HCT116 (cell line): ENCODE results near the gene HRNR. TPM values are rescaled to one million over a fixed set of nuclear protein-coding genes. Genes with fewer than 3 reads are reported as not detected.

Experiments used
- ATAC-seq: fragments of 200-7000 bp; cut with Tn5 transposase; 2 replicates; pipeline ENCODE4 v1.9.1; 2020; ENCODE audit warnings: mild to moderate bottlenecking, moderate library complexity
- BruUV-seq: library from RNA; stranded (reverse); fragments of 400-500 nt; replicated peaks from 2 replicates; lab custom pipeline; 2021; lab: Mats Ljungman, UMichigan
- CTCF ChIA-PET: fragments of 300-600 bp; sonication (Branson Sonifier 250); formaldehyde crosslinking; loops from one replicate; lab custom pipeline; 2021; ENCODE audit warnings: antibody characterized with exemption; lab: Charles Lee
- POLR2A ChIA-PET: fragments of 300-600, 350-600 bp; sonication (Branson Sonifier 250); formaldehyde crosslinking; loops from one replicate; lab custom pipeline; 2021; ENCODE audit warnings: antibody characterized with exemption; lab: Charles Lee
- RAD21 ChIA-PET, 2 experiments: fragments of 300-600 bp; sonication (Branson Sonifier 250); formaldehyde crosslinking; loops; one replicate each; lab custom pipeline; 2023; ENCODE audit warnings: low total read pairs in 2 of 2; ENCODE audit not compliant: uncharacterized antibody in 2 of 2, unreplicated experiment in 2 of 2, low non-redundant PET in 1 of 2; lab: Charles Lee
- DNase-seq: peaks from one replicate; pipeline ENCODE4 v3.0.0-alpha.2; 2010; ENCODE audit warnings: low read depth, low spot score
- H2AFZ ChIP-seq: fragments of 200-600 bp; shearing (Covaris generic), sonication (generic); 2 replicates; pipeline ENCODE4 v1.6.1; 2017; ENCODE audit warnings: low read depth, mixed run types, mixed read lengths, antibody characterized with exemption, low read length; ENCODE audit not compliant: poor library complexity, severe bottlenecking
- H3K27ac ChIP-seq: 2 replicates; pipeline ENCODE4 v1.5.1; 2012; ENCODE audit warnings: low read depth, low read length
- H3K27me3 ChIP-seq: fragments of 200-600 bp; sonication (generic); 2 replicates; pipeline ENCODE4 v1.6.1; 2016; ENCODE audit warnings: mixed run types, low read length, mixed read lengths; ENCODE audit not compliant: insufficient read depth
- H3K36me3 ChIP-seq, 2 experiments: fragments of 200-500 bp in 1 of 2; fragments of 200-600 bp in 1 of 2; sonication (Bioruptor generic) in 1 of 2; sonication (generic) in 1 of 2; 2 replicates each; pipeline versions ENCODE4 v1.5.1 to v1.6.1; 2014 to 2016; ENCODE audit warnings: low read length in 2 of 2, inconsistent platforms in 1 of 2, mixed read lengths in 1 of 2, mixed run types in 1 of 2; ENCODE audit not compliant: insufficient read depth in 2 of 2, control insufficient read depth in 1 of 2
- H3K4me1 ChIP-seq, 2 experiments: fragments of 200-600 bp in 1 of 2; sonication (generic) in 1 of 2; 2 replicates each; pipeline versions ENCODE4 v1.5.1 to v1.6.1; 2012 to 2017; ENCODE audit warnings: low read length in 2 of 2, inconsistent platforms in 1 of 2, mild to moderate bottlenecking in 1 of 2, mixed read lengths in 1 of 2, mixed run types in 1 of 2, moderate library complexity in 1 of 2; ENCODE audit not compliant: insufficient read depth in 2 of 2, control insufficient read depth in 1 of 2
- H3K4me2 ChIP-seq: fragments of 200-600 bp; sonication (generic); 2 replicates; pipeline ENCODE4 v1.6.1; 2017; ENCODE audit warnings: mixed run types, low read length, mixed read lengths
- H3K4me3 ChIP-seq, 2 experiments: fragments of 200-600 bp in 1 of 2; sonication (generic) in 1 of 2; replicated peaks in 1 of 2; 2 replicates each; pipeline ENCODE4 v1.5.1; 2011 to 2016; ENCODE audit warnings: low read length in 2 of 2, control low read depth in 1 of 2, low read depth in 1 of 2, mild to moderate bottlenecking in 1 of 2, mixed read lengths in 1 of 2, mixed run types in 1 of 2
- H3K79me2 ChIP-seq: fragments of 200-600 bp; sonication (generic); 2 replicates; pipeline ENCODE4 v1.6.1; 2017; ENCODE audit warnings: mild to moderate bottlenecking, mixed run types, low read length, moderate library complexity, mixed read lengths; ENCODE audit not compliant: insufficient read depth
- H3K9ac ChIP-seq: fragments of 200-600 bp; sonication (generic); 2 replicates; pipeline ENCODE4 v1.6.1; 2016; ENCODE audit warnings: low read length, mixed read lengths
- H3K9me2 ChIP-seq: fragments of 200-600 bp; sonication (generic), shearing (Covaris generic); 2 replicates; pipeline ENCODE4 v1.6.1; 2017; ENCODE audit warnings: mixed run types, mild to moderate bottlenecking, moderate library complexity; ENCODE audit not compliant: insufficient read depth
- H3K9me3 ChIP-seq, 2 experiments: fragments of 200-500 bp in 1 of 2; fragments of 200-600 bp in 1 of 2; sonication (Bioruptor generic) in 1 of 2; sonication (generic) in 1 of 2; 2 replicates each; pipeline ENCODE4 v1.6.1; 2014 to 2017; ENCODE audit warnings: low read length in 2 of 2, mixed read lengths in 2 of 2, inconsistent platforms in 1 of 2, low read depth in 1 of 2, mild to moderate bottlenecking in 1 of 2, mixed run types in 1 of 2, moderate library complexity in 1 of 2; ENCODE audit not compliant: control insufficient read depth in 1 of 2, insufficient read depth in 1 of 2
- H4K20me1 ChIP-seq: fragments of 200-600 bp; sonication (generic), shearing (Covaris generic); 2 replicates; pipeline ENCODE4 v1.6.1; 2017; ENCODE audit warnings: mixed run types, mild to moderate bottlenecking, moderate library complexity; ENCODE audit not compliant: insufficient read depth
- CBX3 ChIP-seq: IDR thresholded peaks from 2 replicates; pipeline ENCODE4 v1.6.1; 2012; ENCODE audit warnings: low read depth
- EGR1 ChIP-seq: IDR thresholded peaks from 2 replicates; pipeline ENCODE4 v1.6.1; 2012; ENCODE audit warnings: low read depth
- EZH2 ChIP-seq: fragments of 200-600 bp; sonication (generic); IDR thresholded peaks from 2 replicates; pipeline ENCODE4 v1.6.1; 2017; ENCODE audit warnings: antibody characterized with exemption, mixed run types
- FOSL1 ChIP-seq: IDR thresholded peaks from 2 replicates; pipeline ENCODE4 v1.6.1; 2012; ENCODE audit warnings: low read depth
- JUND ChIP-seq: IDR thresholded peaks from 2 replicates; pipeline ENCODE4 v1.6.1; 2012
- POLR2A ChIP-seq: IDR thresholded peaks from 2 replicates; pipeline ENCODE4 v1.7.0; 2011; ENCODE audit warnings: borderline replicate concordance; ENCODE audit not compliant: insufficient read depth, insufficient read length; ENCODE audit errors: extremely low read depth
- POLR2AphosphoS5 ChIP-seq: IDR thresholded peaks from 2 replicates; pipeline ENCODE4 v1.6.1; 2011; ENCODE audit warnings: mild to moderate bottlenecking, low read depth, low read length, moderate library complexity
- RAD21 ChIP-seq: IDR thresholded peaks from 2 replicates; pipeline ENCODE4 v1.6.1; 2012; ENCODE audit warnings: low read depth, mild to moderate bottlenecking
- SP1 ChIP-seq: IDR thresholded peaks from 2 replicates; pipeline ENCODE4 v1.6.1; 2012; ENCODE audit warnings: low read depth
- SRF ChIP-seq: IDR thresholded peaks from 2 replicates; pipeline ENCODE4 v1.6.1; 2012; ENCODE audit warnings: low read depth
- TCF7L2 ChIP-seq: IDR thresholded peaks from 2 replicates; pipeline ENCODE4 v1.7.0; 2011; ENCODE audit warnings: borderline replicate concordance, inconsistent platforms; ENCODE audit not compliant: insufficient read depth, insufficient read length; ENCODE audit errors: extremely low read depth
- YY1 ChIP-seq: IDR thresholded peaks from 2 replicates; pipeline ENCODE4 v1.6.1; 2011; ENCODE audit warnings: low read length, low read depth, moderate library complexity, mild to moderate bottlenecking; ENCODE audit not compliant: insufficient replicate concordance; ENCODE audit errors: extremely low read depth
- ZNF274 ChIP-seq: fragments of 200-500 bp; sonication (Bioruptor generic); IDR thresholded peaks from 2 replicates; pipeline ENCODE4 v1.6.1; 2014; ENCODE audit warnings: mild to moderate bottlenecking, low read depth, low read length, inconsistent platforms
- intact Hi-C: fragments of 100-400 bp; cut with micrococcal nuclease; formaldehyde crosslinking; loops from 2 replicates; pipeline ENCODE4 v1.10.0; 2022
- total RNA-seq: library from RNA; stranded (reverse); gene quantifications from one replicate; pipeline ENCODE4 v1.2.1, GENCODE V29; 2021; ENCODE audit not compliant: unreplicated experiment
- TF ChIP-seq, protein P1 (sequence below): IDR thresholded peaks from 2 replicates; pipeline ENCODE4 v1.6.1; 2012; ENCODE audit warnings: low read depth
- TF ChIP-seq, protein P2 (sequence below): IDR thresholded peaks from 2 replicates; pipeline ENCODE4 v1.6.1; 2012
- TF ChIP-seq, protein P3 (sequence below): IDR thresholded peaks from 2 replicates; pipeline ENCODE4 v1.6.1; 2012
- TF ChIP-seq, protein P4 (sequence below): IDR thresholded peaks from 2 replicates; pipeline ENCODE4 v1.6.1; 2011; ENCODE audit warnings: mild to moderate bottlenecking, low read length, moderate library complexity; ENCODE audit not compliant: insufficient replicate concordance; ENCODE audit errors: extremely low read depth
- TF ChIP-seq, protein P5 (sequence below), 3 experiments: fragments of 200-600 bp in 1 of 3; sonication (generic) in 1 of 3; IDR thresholded peaks in 2 of 3; conservative IDR thresholded peaks in 1 of 3; 2 replicates each; pipeline ENCODE4 v1.5.1; 2012 to 2017; ENCODE audit warnings: low read depth in 2 of 3, low read length in 2 of 3, antibody characterized with exemption in 1 of 3, borderline replicate concordance in 1 of 3, control low read depth in 1 of 3, mild to moderate bottlenecking in 1 of 3, mixed read lengths in 1 of 3, mixed run types in 1 of 3, moderate library complexity in 1 of 3; ENCODE audit not compliant: insufficient read depth in 1 of 3

Gene HRNR
- total RNA-seq, 1 experiment from 2014 or later: not detected

GRCh38 chr1:152197361-152197941, 26.5 kb downstream of the HRNR start:
- no peaks in the 10 kb centered on the region for H3K79me2 ChIP-seq
- H3K27ac ChIP-seq: no peak overlapping the region
- TF ChIP-seq SP1 (no peak), FOSL1 (no peak), TCF7L2 (no peak), EGR1 (no peak), POLR2AphosphoS5 (no peak), POLR2A (no peak), CBX3 (no peak), SRF (no peak), JUND (no peak), RAD21 (no peak), EZH2 (no peak), ZNF274 (no peak), YY1 (no peak)
- TF ChIP-seq, protein P1, sequence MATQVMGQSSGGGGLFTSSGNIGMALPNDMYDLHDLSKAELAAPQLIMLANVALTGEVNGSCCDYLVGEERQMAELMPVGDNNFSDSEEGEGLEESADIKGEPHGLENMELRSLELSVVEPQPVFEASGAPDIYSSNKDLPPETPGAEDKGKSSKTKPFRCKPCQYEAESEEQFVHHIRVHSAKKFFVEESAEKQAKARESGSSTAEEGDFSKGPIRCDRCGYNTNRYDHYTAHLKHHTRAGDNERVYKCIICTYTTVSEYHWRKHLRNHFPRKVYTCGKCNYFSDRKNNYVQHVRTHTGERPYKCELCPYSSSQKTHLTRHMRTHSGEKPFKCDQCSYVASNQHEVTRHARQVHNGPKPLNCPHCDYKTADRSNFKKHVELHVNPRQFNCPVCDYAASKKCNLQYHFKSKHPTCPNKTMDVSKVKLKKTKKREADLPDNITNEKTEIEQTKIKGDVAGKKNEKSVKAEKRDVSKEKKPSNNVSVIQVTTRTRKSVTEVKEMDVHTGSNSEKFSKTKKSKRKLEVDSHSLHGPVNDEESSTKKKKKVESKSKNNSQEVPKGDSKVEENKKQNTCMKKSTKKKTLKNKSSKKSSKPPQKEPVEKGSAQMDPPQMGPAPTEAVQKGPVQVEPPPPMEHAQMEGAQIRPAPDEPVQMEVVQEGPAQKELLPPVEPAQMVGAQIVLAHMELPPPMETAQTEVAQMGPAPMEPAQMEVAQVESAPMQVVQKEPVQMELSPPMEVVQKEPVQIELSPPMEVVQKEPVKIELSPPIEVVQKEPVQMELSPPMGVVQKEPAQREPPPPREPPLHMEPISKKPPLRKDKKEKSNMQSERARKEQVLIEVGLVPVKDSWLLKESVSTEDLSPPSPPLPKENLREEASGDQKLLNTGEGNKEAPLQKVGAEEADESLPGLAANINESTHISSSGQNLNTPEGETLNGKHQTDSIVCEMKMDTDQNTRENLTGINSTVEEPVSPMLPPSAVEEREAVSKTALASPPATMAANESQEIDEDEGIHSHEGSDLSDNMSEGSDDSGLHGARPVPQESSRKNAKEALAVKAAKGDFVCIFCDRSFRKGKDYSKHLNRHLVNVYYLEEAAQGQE: no peak
- TF ChIP-seq, protein P2, sequence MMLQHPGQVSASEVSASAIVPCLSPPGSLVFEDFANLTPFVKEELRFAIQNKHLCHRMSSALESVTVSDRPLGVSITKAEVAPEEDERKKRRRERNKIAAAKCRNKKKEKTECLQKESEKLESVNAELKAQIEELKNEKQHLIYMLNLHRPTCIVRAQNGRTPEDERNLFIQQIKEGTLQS: no peak
- TF ChIP-seq, protein P3, sequence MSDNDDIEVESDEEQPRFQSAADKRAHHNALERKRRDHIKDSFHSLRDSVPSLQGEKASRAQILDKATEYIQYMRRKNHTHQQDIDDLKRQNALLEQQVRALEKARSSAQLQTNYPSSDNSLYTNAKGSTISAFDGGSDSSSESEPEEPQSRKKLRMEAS: no peak
- TF ChIP-seq, protein P4, sequence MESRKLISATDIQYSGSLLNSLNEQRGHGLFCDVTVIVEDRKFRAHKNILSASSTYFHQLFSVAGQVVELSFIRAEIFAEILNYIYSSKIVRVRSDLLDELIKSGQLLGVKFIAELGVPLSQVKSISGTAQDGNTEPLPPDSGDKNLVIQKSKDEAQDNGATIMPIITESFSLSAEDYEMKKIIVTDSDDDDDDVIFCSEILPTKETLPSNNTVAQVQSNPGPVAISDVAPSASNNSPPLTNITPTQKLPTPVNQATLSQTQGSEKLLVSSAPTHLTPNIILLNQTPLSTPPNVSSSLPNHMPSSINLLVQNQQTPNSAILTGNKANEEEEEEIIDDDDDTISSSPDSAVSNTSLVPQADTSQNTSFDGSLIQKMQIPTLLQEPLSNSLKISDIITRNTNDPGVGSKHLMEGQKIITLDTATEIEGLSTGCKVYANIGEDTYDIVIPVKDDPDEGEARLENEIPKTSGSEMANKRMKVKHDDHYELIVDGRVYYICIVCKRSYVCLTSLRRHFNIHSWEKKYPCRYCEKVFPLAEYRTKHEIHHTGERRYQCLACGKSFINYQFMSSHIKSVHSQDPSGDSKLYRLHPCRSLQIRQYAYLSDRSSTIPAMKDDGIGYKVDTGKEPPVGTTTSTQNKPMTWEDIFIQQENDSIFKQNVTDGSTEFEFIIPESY: no peak
- TF ChIP-seq, protein P5, sequence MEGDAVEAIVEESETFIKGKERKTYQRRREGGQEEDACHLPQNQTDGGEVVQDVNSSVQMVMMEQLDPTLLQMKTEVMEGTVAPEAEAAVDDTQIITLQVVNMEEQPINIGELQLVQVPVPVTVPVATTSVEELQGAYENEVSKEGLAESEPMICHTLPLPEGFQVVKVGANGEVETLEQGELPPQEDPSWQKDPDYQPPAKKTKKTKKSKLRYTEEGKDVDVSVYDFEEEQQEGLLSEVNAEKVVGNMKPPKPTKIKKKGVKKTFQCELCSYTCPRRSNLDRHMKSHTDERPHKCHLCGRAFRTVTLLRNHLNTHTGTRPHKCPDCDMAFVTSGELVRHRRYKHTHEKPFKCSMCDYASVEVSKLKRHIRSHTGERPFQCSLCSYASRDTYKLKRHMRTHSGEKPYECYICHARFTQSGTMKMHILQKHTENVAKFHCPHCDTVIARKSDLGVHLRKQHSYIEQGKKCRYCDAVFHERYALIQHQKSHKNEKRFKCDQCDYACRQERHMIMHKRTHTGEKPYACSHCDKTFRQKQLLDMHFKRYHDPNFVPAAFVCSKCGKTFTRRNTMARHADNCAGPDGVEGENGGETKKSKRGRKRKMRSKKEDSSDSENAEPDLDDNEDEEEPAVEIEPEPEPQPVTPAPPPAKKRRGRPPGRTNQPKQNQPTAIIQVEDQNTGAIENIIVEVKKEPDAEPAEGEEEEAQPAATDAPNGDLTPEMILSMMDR (IDR thresholded peaks at IDR 0.05 in 2 of 3, conservative IDR thresholded peaks at IDR 0.05 in 1 of 3; ENCODE audit: borderline replicate concordance in 1 of 3, insufficient read depth in 1 of 3, low read depth in 2 of 3, low read length in 2 of 3): no peak
- ChIA-PET CTCF (interaction anchor here (1.1 to 3.4 kb wide), 2 partner anchors 12 to 261 kb away, joined by 3 to 13 read pairs; no protein-coding TSS in a partner anchor), POLR2A (no interaction called here), RAD21 (interaction anchor here in 1 of 2 experiments (0.7 kb wide), 1 partner anchor 16 kb away, joined by 6 read pairs; no protein-coding TSS in a partner anchor)
- no peak overlapping the region for H2AFZ ChIP-seq
- ATAC-seq (no peak), DNase-seq (no peak)
- intact Hi-C loops: no loop called here
- H3K27me3 ChIP-seq: peaks cover 21% of the 10 kb centered on the region
- no peak overlapping the region for H3K9ac ChIP-seq
- no peak overlapping the region for H3K4me3 ChIP-seq
- BruUV-seq: no TSS peak
- no peak overlapping the region for H3K4me2 ChIP-seq
- no peaks in the 10 kb centered on the region for H3K4me1 ChIP-seq
- H4K20me1 ChIP-seq: no peaks in the 10 kb centered on the region
- H3K9me2 ChIP-seq: no peaks in the 10 kb centered on the region
- no peaks in the 10 kb centered on the region for H3K36me3 ChIP-seq
- H3K9me3 ChIP-seq: no peaks in the 10 kb centered on the region
